Limb (tissue), 2 donors: Measurements from ENCODE around the gene TMEM151B.
"Not testable (repeated sequence)": the region's sequence is repeated elsewhere in the genome, so short reads cannot be mapped to it uniquely, and the experiment has no call there.

Experiments used
- DNase-seq, 2 donors: peaks; one replicate each; pipeline ENCODE4 v3.0.0-alpha.2; 2016; ENCODE audit errors: extremely low spot score in 2 of 2

Gene TMEM151B

DNA sequence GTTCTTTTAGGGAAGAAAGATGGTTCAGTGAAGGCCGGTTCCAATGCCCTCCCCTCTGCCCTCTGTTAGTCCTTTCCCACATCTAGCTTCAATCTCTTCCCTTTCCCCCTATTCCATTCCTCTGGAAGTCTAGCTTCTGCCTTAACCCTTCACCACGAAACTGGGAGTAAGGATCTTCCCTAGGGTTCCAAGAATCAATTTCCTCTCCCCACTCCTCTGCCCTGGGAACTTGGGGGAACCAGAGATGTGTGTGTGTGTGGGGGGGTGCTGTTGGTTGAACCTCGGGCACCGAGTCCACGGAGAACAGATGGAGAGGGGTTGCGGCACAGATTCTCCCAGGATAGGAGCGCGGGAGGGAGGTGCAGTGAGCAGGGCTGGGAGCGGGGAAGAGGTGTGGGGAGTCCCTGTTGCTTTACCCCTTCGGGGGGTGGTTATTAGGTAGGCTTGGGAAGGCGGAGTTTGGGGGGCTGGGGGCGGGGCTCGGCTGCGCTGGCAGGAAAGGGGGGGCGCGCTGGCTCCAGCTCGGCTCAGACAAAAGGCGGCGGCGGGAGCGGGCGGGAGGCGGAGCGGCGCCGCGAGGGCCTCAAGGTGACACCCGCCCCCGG is at the start of gene TMEM151B:
TSS of gene TMEM151B (plus strand) at position 530 of the 605 bp plus-strand sequence. CDS start 293 bp downstream, outside the sequence.
- no peak for DNase-seq

DNA sequence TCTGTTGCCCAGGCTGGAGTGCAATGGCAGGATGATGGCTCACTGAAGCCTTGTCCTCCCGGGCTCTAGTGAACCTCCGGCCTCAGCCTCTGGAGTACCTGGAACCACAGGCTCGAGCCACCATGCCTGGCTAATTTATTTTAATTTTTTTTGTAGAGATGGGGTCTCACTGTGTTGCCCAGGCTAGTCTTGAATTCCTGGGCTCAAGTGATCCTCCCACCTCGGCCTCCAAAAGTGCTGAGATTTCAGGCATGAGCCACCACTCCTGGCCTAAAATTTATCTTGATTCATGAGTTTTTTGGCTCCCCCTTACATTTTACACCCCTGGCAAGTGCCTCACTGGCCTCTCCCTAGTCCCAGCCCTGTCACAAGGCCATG is 49.3 kb upstream of the TMEM151B start:
- DNase-seq = no peak

DNA sequence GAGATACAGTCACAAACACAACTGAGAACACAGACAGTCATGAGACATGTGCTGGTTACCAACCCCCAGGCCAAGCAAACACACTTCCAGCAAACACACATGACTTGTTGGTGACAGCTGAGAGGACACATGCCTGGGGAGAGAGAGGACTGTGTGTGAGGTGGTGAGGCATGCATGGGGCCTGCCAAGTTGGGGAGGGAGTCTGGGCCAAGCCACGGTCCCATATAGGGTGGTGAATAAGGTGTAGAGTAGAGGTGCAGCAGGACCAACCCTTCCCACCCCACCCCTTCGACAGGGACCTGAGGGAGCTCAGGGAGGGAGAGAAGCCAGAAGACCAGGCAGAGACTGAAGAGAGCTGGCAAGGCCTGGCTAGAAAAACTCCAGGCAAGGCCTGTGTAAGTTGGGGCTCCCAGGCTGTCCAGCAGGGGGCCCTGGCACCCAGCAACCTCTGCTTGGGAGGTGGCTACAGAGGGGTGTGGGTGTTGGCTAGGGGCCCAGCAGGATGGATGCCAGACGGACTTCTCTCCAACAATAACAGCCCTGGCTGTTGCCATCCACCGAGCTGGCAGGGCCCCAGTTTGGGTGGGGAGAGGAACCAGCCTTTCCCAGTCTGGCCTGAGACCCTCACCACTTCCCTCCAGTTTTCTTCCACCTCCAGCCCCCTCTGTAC is 48.8 kb upstream of the TMEM151B start:
- DNase-seq = peak; percentile 69 to 89

DNA sequence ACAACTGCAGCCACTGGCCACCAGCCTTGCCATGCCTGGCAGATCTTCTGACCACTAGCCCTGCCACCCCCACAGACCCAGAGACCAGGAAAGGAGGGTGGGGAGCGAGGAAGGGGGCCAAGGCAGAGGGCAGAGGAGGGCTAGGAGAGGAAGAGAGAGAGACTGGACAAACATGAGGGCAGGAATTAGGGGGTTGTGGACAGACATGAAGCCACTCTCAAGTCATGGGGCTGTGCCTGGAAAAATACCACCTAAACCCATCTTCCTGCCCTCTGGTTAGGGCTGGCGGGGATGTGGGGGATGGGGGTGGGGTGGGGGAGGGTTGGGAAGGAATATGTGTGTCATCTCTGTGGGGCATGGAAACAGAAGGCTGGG is 48.3 kb upstream of the TMEM151B start:
- no peak for DNase-seq

DNA sequence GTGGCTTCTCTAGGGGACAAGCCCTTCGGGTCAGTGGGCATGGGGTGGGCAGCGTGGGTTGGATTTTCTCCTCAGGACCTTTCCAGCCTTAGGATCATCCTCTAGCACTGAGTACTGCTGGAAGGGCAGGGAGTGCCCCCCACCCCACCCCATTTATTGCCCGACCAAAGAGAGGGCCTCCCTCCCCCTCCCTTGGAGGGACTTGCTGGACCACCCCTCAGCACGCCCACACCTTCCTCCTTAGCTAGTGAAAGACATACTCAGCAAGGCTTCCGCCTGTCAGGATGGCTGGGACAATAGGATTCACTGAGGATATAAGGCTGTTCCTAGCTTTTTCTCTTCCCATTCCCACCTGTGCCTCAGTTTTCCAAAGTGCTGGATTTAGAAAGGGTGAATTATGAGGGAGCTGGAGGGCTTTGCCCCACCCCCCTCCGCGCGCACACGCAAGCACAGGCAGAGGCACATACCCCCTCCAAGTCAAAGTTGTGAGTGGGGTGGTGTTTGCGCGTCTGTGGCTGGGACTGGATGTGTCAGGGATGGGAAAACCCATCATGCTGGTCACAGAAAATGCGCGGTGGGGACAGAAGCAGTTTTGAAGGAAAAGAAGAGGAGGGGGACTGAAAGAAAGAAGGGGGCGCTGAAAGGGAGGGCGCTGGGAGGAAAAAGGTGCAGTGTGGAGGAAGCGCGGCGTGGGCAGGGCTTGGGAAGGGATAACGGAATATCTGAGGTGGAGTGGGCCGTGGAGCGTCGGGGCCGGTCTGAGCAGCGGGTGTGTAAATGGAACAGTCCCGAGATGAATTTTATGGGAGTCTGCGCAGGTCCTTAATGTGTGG is 47.5 kb upstream of the TMEM151B start:
- no peak for DNase-seq

DNA sequence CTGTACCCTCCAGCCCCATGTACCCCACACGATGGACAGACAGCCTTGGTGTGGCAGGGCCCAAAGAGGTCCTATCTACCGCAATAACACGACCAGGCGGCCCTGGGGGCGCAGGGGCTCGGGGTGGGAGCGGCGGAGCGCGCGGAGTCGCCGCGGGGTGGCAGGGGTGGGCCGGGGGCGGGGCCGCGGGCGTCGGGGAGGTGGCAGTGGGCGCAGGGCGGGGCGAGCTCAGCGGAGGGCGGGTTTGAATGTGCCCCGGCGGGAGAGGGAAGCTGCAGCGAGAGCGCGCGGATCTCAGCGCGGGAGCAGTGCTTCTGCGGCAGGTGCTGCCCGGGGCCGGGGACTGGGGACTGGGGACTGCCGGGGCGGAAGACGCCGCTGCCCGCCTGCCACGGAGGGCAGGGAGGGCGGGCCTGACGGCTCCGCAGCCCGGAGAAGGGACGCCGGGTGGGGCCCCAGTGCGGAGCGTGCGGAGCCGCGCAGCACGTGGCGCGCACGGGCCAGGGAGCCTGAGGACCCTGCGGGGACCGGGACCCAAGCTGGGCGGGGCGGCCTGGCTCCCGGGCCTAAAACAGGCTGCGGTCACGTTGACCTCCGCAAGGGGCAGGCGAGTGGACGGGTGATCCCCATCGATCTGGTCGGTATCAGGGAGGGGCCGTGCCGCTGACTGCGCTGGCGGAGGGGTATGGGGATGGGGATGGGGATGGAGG is 46.8 kb upstream of the TMEM151B start, which contains the start of gene SLC29A1:
TSS of gene SLC29A1 (plus strand) at position 277 of the 710 bp plus-strand sequence. CDS start 3,719 bp downstream, outside the sequence.
- DNase-seq = peak; percentile 77 to 88

DNA sequence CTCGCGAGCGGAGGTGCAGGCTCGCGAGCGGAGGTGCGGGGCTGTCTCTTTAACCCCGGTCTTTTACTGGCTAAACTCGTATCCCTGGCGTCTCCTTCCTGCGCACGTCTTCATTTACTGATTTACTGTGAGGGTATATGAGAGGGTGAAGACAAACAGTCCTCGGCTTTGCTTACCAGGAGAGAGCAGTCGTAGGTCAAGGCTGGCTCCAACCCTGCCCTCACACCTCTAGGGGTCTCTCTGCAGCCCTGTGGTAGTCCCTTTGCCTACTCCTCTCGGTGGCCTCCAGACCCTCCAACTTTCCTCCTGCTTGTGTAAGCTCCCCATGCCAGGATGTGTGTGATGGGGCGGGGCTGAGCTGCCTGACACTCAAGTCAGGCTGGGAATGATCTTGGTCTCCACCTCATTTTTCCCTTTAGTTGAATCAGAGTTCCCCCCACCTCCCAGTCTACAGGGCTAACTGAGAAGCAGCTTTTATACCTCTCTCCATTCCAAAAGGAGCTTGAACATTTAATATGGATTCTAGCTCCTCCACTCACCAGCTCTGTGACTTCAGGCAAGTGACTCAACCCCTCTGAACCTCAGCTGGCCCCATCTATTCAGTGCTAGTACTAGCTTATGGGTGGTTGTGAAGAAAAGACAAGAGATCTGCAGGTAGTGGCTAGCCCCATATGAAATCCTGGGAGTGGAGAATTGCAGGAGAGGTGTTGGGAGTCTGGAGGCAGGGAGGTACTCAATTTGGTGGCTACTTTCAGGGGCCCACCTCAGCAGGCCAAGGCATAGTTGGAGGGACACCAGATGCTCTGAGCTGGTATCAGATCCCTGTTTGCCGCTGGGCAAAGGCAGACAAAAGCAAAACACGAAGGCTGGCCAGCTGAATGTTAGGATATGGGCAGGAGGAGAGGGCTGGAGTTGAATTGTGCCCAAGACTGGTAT is 46.0 kb upstream of the TMEM151B start:
- DNase-seq = no peak

DNA sequence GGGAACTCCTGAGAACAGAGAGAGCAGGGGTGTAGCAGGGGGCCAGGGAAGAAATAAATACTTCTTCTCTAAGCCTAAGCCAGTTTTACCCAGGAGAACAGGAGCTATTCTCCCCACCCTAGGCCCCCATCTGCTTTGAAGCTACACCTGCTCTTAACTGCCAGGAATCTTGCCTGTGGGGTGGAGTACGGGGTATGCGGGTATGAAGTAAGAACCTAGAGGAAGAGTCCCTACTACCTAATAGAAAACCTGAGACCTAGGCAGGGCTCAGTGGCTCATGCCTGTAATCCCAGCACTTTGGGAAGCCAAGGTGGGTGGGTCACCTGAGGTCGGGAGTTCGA is 45.3 kb upstream of the TMEM151B start:
- DNase-seq = no peak

DNA sequence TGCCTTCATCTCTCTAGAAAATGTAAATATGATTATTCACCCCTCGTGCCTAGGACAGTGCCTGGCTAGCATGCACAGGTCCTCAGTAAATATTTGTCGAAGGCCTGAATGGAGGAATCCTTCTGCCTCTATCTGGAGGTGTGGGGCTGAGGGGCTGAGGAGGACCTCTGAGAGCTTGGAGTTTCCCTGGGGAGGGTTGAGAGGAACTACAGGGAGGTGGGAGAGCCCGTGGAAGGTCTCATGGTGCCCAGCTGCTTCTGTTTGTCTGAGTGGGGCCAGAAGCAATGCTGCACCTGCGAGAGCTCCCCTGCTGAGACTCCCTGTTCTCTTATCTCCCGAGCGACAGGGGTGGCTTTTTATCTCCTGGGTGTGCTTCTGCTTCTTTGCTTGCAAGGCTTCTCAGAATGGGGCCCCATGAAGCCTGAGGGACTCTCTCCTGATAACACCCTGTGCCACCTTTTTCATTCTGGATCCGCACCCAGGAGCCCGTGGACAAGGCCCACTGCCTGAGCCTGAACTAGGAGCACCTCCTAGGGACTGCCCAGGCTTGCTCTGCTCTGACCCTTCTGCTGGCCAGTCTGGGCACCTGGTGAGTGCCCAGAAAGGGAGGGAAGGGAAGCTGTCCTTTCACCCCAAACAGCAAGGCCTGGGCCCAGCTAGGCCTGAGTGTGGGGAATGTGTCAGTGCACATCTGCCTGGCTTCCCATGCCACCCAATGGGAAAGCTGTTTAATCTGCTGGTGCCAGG is 44.5 kb upstream of the TMEM151B start:
- no peak for DNase-seq

DNA sequence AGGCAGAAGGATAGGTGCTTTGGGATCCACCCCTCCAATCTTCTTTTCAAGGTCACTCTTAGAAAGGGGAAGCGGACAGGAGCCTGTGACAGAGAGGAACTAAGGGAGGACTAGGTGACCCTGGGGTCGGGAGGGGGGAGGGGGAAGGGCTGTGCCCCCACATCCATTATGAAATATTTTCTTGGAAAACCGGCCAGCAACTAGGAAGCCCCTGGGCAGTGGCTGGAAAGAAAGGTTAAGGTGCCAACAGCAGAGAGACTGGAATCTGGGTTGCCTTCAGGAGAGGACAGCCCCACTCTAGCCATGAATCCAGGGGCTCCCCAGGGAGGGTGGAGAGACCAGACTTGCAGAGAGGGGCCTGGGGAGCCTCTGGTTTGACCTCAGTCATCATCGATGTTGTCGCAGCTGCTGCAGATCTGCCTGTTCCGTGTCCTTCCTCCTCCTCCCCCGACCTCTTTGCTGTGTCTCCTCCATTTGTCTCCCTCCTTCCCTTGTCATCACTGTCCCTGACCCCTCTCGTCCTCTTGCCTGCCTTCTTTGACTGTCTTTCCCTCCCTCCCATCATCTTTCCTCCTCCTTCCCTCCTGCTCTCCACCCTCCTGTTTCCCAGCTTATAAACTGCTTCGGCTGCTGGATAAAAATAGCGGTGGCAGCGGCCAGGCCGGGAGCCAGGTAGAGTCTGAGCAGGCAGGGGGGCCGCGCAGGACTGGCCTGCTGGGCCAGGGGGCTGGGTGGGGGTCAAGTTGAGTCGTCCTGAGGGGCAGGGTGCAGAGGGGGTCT is 43.7 kb upstream of the TMEM151B start:
- DNase-seq = no peak

DNA sequence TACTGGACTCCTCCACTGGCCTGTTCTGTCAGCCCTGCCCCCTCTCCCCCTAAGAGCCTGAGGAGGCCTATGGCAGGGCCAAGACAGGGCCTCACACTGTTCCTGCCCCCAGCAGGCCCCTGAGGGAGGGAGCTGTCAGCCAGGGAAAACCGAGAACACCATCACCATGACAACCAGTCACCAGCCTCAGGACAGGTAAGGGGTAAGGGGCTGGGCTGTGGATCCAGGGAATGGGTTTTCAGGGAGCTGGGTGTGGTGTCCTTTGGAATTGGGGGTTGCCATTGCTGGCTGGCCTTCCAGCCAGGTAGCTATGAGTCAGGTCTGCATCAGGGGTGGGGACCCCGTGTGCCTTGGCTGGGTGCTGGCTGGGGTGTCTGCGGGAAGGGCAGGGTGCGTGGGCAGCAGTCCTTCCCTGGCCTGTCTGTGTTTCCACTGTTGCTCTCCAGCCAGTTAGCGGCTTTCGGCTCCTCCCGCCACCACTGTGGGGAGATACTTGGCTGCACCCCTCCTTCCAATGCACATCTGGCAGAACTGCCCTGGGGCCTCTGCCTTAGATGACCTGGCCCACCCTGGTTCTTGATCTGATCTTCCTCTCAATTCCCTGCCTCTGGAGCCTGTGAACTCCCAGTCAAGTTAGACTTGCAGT is 43.0 kb upstream of the TMEM151B start:
- no peak for DNase-seq

DNA sequence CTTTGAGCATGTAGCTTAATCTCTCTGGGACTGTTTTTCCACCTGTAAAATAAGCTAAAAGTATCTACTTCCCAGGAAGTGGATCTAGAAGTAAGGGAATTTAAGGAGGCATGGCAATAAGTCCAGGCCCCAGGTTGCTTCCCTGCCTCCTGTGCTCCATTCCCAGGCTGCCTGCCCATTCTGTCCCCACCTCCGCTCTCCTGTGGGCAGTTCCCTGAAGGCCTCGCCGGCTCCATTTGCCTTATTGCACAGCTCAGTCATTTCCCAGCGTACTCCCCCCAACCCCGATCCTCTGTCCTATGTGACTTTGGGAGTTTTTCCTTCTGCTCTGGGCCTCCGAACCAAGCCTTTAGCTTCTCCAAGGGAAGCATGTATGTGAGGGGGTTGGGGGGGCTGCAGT is 42.2 kb upstream of the TMEM151B start:
- no peak for DNase-seq

DNA sequence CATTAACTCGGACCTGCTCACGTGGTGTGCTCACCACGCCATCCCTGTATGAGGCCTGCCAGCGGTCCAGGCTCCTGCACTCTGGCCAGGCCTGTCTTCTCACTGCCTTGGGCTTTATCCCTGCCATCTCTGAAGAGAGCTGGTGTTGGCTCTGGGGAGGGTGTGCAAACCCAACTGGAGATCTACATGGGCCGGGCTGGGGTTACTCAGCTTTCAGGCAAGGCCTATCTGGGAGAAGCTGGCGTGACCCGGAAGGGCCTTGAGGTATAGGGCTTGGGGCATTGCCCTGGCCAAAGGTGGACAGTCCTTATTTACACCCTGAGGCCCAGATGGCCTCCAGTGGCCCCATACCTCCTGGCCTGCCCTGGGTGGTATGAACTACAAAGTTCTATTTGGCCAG is 41.8 kb upstream of the TMEM151B start:
- no peak for DNase-seq

DNA sequence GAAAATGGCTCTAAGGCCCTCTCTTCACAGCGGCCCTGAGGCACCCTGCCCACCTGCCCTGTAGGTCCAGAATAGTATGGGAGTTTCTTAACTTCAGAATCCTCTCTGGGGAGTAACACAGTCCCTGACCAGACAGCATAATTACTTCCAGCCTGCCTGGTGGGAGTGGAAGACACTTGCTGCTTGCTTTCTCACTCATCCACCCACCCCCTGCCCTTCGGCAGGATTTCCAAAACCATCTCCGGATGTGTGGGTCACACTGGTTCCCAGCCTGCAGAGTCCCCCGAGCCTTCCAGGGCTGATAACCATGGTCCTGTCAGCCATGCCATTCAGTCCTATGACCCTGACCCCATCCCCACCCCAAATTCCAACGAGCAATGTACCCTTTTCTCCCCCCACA is 41.4 kb upstream of the TMEM151B start:
- DNase-seq = no peak

DNA sequence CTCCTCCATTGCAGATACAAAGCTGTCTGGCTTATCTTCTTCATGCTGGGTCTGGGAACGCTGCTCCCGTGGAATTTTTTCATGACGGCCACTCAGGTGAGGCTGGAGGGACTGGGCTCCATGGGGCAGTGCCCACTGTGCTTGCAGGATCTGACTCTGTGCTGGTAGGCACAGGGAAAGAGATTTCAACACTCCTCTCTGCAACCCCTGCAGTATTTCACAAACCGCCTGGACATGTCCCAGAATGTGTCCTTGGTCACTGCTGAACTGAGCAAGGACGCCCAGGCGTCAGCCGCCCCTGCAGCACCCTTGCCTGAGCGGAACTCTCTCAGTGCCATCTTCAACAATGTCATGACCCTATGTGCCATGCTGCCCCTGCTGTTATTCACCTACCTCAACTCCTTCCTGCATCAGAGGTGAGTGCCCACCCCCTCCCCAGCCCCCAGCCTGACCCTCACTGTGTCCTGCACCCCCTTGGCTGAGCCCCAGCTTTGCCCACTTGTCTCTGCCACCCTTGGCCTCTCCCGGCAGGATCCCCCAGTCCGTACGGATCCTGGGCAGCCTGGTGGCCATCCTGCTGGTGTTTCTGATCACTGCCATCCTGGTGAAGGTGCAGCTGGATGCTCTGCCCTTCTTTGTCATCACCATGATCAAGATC is 40.7 kb upstream of the TMEM151B start:
- DNase-seq = no peak

DNA sequence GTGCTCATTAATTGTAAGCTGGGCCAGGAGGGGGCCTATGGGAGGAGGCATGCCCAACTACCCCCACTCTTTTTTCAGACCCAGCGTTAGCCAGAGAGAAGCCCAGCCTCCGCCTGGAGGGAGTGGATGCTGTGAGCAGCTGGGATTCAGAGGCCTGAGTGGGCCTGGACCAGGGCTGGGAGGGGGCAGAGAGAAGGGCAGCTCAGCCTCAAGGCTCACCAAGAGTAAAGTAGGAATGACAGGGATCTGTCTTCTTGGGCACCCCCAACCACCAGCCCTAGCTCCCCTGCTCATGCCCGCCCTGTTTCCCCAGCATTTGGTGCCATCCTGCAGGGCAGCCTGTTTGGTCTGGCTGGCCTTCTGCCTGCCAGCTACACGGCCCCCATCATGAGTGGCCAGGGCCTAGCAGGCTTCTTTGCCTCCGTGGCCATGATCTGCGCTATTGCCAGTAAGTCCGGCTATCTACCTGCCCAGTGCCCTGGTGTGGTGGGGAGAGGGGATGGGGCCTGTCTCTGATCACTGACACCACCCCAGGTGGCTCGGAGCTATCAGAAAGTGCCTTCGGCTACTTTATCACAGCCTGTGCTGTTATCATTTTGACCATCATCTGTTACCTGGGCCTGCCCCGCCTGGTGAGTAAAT is 40.1 kb upstream of the TMEM151B start:
- no peak for DNase-seq

DNA sequence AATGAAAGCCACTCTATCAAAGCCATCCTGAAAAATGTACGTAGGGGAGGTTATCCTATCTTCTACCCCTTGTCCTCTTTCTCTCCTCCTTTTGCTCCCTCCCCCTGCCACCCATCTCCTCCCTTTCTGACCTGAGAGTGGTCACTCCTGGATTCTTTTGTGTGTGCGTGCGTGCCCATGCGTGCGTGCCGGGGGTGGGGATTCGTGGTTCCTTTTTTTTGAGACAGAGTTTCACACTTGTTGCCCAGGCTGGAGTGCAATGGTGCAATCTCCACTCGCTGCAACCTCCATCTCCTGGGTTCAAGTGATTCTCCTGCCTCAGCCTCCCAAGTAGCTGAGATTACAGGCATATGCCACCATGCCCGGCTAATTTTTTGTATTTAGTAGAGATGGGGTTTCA is 38.8 kb upstream of the TMEM151B start:
- DNase-seq = not testable (repeated sequence)
